Measurements from ENCODE around the gene NPM3.

NPM3 gene

DNA sequence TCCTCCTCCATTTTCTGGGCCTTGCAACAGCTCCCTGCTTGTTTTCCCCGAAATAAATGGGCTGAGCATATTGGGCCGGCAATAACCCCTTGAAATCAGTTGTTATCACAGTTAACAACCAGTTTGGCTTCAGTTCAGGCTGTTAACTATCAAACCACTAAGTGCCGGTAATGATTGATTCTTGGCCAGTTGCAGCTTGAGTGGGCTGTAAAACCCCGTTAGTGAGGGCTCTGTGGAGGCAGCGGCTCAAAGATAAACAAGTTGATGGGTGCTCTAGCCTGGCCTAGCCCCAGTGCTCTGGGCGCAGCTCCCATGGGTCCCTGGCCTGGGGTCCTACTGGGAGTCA, 15.7 kb downstream of the NPM3 start:
- TF ChIP-seq ZFX (IDR thresholded peaks at IDR 0.05), result no peak
- TF ChIP-seq, protein P1, sequence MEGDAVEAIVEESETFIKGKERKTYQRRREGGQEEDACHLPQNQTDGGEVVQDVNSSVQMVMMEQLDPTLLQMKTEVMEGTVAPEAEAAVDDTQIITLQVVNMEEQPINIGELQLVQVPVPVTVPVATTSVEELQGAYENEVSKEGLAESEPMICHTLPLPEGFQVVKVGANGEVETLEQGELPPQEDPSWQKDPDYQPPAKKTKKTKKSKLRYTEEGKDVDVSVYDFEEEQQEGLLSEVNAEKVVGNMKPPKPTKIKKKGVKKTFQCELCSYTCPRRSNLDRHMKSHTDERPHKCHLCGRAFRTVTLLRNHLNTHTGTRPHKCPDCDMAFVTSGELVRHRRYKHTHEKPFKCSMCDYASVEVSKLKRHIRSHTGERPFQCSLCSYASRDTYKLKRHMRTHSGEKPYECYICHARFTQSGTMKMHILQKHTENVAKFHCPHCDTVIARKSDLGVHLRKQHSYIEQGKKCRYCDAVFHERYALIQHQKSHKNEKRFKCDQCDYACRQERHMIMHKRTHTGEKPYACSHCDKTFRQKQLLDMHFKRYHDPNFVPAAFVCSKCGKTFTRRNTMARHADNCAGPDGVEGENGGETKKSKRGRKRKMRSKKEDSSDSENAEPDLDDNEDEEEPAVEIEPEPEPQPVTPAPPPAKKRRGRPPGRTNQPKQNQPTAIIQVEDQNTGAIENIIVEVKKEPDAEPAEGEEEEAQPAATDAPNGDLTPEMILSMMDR (conservative IDR thresholded peaks at IDR 0.05), result no peak

DNA sequence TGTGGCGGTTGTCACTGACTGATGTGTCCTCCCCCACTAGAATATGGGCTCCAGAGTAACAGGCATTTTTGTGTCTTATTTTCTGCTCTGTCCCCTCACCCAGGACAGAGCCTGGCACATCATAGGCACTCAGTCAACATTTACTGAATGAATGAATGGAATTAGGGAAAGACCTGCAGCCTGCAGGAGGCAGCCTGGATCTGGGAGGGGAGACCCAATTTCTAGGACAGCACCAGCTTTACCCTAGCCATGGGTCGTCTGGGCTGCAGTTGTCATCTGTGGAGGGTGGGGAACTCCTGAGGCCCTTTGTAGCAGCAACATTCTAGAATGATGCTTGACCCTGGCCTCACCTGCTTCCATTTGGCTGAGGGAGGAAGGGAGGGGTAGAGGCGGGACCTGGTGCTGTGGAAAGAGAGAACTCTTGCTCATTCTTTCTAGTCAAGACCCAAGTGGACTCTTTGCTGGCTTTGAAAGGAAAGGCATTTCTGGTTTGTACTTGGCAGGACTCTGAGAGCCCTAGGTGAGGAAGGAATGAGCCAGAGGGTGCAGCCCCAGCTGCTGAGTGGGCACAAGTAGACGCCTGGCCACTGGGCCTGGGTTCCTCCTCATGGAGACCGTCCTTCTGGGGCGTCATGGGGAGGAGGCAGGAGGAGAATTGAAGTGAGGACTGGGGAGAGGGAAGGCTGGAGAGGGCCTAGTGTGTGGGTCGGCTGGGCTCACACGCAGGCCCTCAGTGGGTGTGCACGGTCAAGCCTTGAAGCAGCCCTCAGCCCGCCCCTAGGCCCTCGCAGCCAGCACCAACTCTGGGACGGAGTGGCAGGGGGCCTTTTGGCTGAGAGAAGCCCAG, 16.3 kb downstream of the NPM3 start:
- TF ChIP-seq, protein P1 (conservative IDR thresholded peaks at IDR 0.05), result no peak
- no peak for TF ChIP-seq ZFX (IDR thresholded peaks at IDR 0.05)
- H3K27ac ChIP-seq, result no peak overlapping the region

More for the DNA sequence above, 15.7 kb downstream of the NPM3 start:
- no peak overlapping the region for H3K27ac ChIP-seq

DNA sequence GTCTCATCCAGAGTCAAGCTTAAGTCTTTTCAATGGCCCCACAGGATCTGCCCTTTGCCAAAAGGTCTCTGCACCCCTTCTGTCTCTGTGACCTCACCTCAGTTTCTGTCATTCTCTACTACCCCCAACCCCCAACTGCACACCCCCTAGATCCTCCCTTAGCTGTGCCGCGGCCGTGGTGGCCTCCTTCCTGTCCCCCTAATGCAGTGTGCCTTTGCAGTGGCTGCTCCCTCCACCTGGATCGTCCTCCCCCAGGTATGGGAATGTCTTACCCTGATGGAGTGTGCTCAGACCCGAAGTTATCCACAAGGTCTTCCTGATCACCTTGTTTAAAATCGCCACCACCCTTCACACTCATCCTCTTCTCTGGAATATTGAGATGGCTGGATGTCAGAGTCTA, 16.9 kb downstream of the NPM3 start:
- H3K27ac ChIP-seq, result no peak overlapping the region
- TF ChIP-seq, protein P1 (conservative IDR thresholded peaks at IDR 0.05), result no peak
- no peak for TF ChIP-seq ZFX (IDR thresholded peaks at IDR 0.05)

DNA sequence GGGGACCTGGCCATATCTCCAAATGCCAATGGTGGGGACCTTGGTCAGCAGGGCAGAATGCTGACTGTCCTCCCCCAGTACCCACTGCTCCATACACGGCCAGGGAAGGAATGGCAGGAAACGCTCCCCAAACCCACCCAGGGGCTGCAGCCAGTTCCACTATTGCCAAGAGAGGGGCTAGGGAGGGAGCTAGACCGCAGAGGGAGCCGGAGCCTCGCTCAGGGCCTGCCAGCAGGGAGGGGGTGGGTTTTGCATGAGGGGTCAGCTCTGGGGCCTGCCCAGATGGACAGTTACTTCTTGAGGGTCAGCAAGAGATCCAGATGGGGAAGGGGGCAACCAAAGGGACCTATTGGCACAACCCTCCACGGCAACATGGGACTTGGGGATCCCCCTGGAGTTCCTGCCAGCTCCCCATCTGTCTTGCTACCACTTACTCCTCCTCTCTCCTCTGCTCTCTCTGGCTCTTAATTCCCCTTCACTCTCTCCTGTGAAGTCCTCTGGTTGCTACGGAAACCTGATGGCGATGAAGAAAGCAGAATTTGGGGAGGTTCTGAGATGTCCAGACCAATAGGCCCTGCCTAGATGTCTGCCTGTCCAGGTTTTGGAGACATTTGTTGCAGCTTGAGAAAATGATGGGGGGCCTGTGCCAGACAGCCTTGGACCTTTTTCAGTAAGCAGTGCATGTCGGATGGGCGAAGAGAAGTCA, 20.0 kb downstream of the NPM3 start:
- H3K27ac ChIP-seq, result no peak overlapping the region
- TF ChIP-seq ZFX (IDR thresholded peaks at IDR 0.05), result no peak
- TF ChIP-seq, protein P1 (conservative IDR thresholded peaks at IDR 0.05), result no peak

DNA sequence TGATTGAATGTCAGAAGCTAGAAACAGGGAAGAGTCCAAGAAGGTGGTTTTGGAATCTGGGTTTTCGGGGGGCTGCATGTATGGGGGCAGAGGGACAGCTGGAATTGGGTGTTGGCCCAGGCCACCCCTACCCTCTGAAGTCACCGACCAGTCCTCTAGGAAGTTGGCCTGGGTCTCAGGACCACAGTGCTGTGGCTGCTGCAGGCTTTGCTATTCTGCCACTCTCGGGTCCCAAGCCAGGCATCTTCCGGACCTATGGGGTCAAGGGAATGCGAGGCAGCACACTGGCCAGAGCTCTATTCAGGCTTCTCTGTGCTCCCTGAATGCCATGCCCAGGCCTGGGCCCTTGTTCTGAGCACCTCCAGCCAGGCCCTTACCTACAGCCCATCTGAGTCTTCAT, 20.5 kb downstream of the NPM3 start:
- no peak for TF ChIP-seq ZFX (IDR thresholded peaks at IDR 0.05)
- TF ChIP-seq, protein P1 (conservative IDR thresholded peaks at IDR 0.05), result no peak
- no peak overlapping the region for H3K27ac ChIP-seq

DNA sequence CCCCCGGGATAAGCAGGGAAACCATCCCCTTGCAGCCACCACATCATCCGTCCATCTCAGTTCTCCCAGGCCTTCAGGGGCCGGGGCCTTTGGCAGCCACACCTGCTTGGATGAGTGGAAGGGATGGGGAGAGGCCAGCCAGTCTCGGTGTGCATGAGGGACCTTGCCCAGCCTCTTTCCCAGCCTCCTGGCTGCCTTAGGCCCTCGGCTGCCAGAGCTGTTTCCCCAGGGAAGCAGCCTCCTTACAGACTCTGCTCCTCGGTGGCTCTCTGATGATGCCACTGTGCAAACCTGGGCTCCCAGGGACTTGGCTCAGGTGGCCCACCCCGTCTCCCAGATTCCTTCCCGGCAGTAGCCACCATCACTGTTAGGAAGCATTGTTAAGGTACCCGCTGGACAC, 22.0 kb downstream of the NPM3 start:
- TF ChIP-seq ZFX (IDR thresholded peaks at IDR 0.05), result no peak
- TF ChIP-seq, protein P1 (conservative IDR thresholded peaks at IDR 0.05), result no peak
- no peak overlapping the region for H3K27ac ChIP-seq

DNA sequence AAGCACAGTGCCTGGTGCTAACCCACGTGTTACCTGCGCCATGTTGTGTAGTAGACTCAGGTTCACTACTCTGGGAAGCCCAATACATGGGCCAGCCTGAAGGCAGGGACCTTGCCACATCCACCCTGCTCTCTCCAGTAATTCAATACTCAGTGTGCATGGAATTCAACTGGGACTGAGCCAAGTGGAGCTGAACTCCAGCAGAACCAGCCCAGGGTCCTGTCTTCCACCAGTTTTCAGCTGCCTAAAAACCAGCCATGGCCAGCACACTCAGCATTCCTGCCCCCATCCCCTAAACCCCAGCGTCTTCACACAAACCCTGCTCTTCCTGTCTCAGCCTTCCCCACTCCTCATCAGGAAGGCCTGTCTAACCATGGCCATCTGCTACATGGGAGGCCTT, 22.7 kb downstream of the NPM3 start:
- no peak overlapping the region for H3K27ac ChIP-seq
- no peak for TF ChIP-seq ZFX (IDR thresholded peaks at IDR 0.05)
- TF ChIP-seq, protein P1 (conservative IDR thresholded peaks at IDR 0.05), result no peak
